GM23338 (cell line): ENCODE results near the gene OTUD7B. TPM values are rescaled to one million over a fixed set of nuclear protein-coding genes. Genes with fewer than 3 reads are reported as not detected.

ENCODE experiments used
- ATAC-seq: fragments of 200-7000 bp; cut with Tn5 transposase; 3 replicates; pipeline ENCODE4 v1.9.1; 2020
- DNase-seq: peaks from one replicate; pipeline ENCODE4 v3.0.0-alpha.2; 2015; ENCODE audit warnings: low spot score
- H2AFZ ChIP-seq: fragments of 200-600 bp; sonication (generic); 2 replicates; pipeline ENCODE4 v1.8.0; 2016; ENCODE audit warnings: antibody characterized with exemption, mild to moderate bottlenecking, moderate library complexity
- H3F3A ChIP-seq: fragments of 200-600 bp; sonication (generic); replicated peaks from 2 replicates; pipeline ENCODE4 v1.8.0; 2017; ENCODE audit warnings: antibody characterized with exemption, mixed run types, low read depth
- H3K27ac ChIP-seq: fragments of 200-600 bp; sonication (generic); 2 replicates; pipeline ENCODE4 v1.6.1; 2016; ENCODE audit warnings: low read depth
- H3K27me3 ChIP-seq: fragments of 200-600 bp; sonication (generic); 2 replicates; pipeline ENCODE4 v1.8.0; 2016; ENCODE audit warnings: mild to moderate bottlenecking, mixed run types, moderate library complexity; ENCODE audit not compliant: insufficient read depth
- H3K36me3 ChIP-seq: fragments of 200-600 bp; sonication (generic); 2 replicates; pipeline ENCODE4 v1.8.0; 2016; ENCODE audit warnings: mild to moderate bottlenecking; ENCODE audit not compliant: insufficient read depth
- H3K4me1 ChIP-seq: fragments of 200-600 bp; sonication (generic); 2 replicates; pipeline ENCODE4 v1.8.0; 2016; ENCODE audit warnings: mild to moderate bottlenecking, moderate library complexity; ENCODE audit not compliant: insufficient read depth
- H3K4me2 ChIP-seq: fragments of 200-600 bp; sonication (generic); 2 replicates; pipeline ENCODE4 v1.7.1; 2017; ENCODE audit warnings: mixed run types
- H3K4me3 ChIP-seq: fragments of 200-600 bp; sonication (generic); 2 replicates; pipeline ENCODE4 v1.6.1; 2016; ENCODE audit warnings: mixed run types
- H3K79me2 ChIP-seq: fragments of 200-600 bp; sonication (generic); replicated peaks from 2 replicates; pipeline ENCODE4 v1.8.0; 2017; ENCODE audit warnings: mild to moderate bottlenecking; ENCODE audit not compliant: insufficient read depth
- H3K9me2 ChIP-seq: fragments of 200-600 bp; sonication (generic); 2 replicates; pipeline ENCODE4 v1.8.0; 2017; ENCODE audit not compliant: insufficient read depth
- H4K20me1 ChIP-seq: fragments of 200-600 bp; sonication (generic); replicated peaks from 2 replicates; pipeline ENCODE4 v1.8.0; 2017; ENCODE audit warnings: mild to moderate bottlenecking; ENCODE audit not compliant: insufficient read depth
- H3K27ac Mint-ChIP-seq: 2 replicates; pipeline ENCODE4 v1.8.0; 2020; ENCODE audit warnings: inconsistent platforms, mild to moderate bottlenecking, moderate library complexity, mixed read lengths
- H3K27me3 Mint-ChIP-seq: 3 replicates; pipeline ENCODE4 v1.8.0; 2022; ENCODE audit warnings: low read depth, mild to moderate bottlenecking, moderate library complexity, mixed read lengths, inconsistent platforms; ENCODE audit not compliant: insufficient read depth, poor library complexity
- H3K36me3 Mint-ChIP-seq: 3 replicates; pipeline ENCODE4 v1.8.0; 2021; ENCODE audit warnings: low read depth, mild to moderate bottlenecking, inconsistent platforms, moderate library complexity, mixed read lengths
- H3K4me1 Mint-ChIP-seq: 3 replicates; pipeline ENCODE4 v1.8.0; 2020; ENCODE audit warnings: mild to moderate bottlenecking, inconsistent platforms, mixed read lengths
- H3K4me3 Mint-ChIP-seq: 3 replicates; pipeline ENCODE4 v1.8.0; 2021; ENCODE audit warnings: moderate library complexity, mild to moderate bottlenecking, inconsistent platforms, mixed read lengths
- H3K9me3 Mint-ChIP-seq: 3 replicates; pipeline ENCODE4 v1.8.0; 2020; ENCODE audit warnings: moderate library complexity, mild to moderate bottlenecking, inconsistent platforms, mixed read lengths
- CREB1 ChIP-seq: fragments of 250-450 bp; sonication (Bioruptor Pico); IDR thresholded peaks from 2 replicates; pipeline ENCODE4 v1.5.0; 2020; ENCODE audit warnings: low read depth, mild to moderate bottlenecking, moderate library complexity
- ETS1 ChIP-seq: IDR thresholded peaks from 2 replicates; pipeline ENCODE4 v1.6.1; 2016; ENCODE audit warnings: antibody characterized with exemption
- EZH2 ChIP-seq: fragments of 200-600 bp; sonication (generic); IDR thresholded peaks from one replicate; pipeline ENCODE4 v1.8.0; 2017; ENCODE audit warnings: antibody characterized with exemption, mild to moderate bottlenecking, low read depth; ENCODE audit not compliant: unreplicated experiment
- EZH2phosphoT487 ChIP-seq: fragments of 200-600 bp; sonication (generic); IDR thresholded peaks from one replicate; pipeline ENCODE4 v1.8.1; 2018; ENCODE audit warnings: antibody characterized with exemption; ENCODE audit not compliant: unreplicated experiment
- JUNB ChIP-seq: IDR thresholded peaks from one replicate; pipeline ENCODE4 v1.6.1; 2016; ENCODE audit warnings: antibody characterized with exemption; ENCODE audit not compliant: unreplicated experiment
- REST ChIP-seq: IDR thresholded peaks from one replicate; pipeline ENCODE4 v1.6.1; 2018; ENCODE audit warnings: antibody characterized with exemption; ENCODE audit not compliant: unreplicated experiment
- ZNF114 ChIP-seq: fragments of 250-450 bp; sonication (Bioruptor Pico); IDR thresholded peaks from 2 replicates; pipeline ENCODE4 v1.5.0; 2020; ENCODE audit warnings: mild to moderate bottlenecking, moderate library complexity
- polyA plus RNA-seq: library from polyadenylated mRNA; unstranded; fragments of >200 nt; fragmentation: Nextera tagmentation; extraction: Ambion mirVana; gene quantifications from 2 replicates; pipeline ENCODE4 v1.2.1, GENCODE V29; 2016
- total RNA-seq: library from RNA; depleted of rRNA; stranded (reverse); fragments of >200 nt; shearing (Covaris generic); gene quantifications from 2 replicates; pipeline ENCODE4 v1.2.3, GENCODE V29; 2014

OTUD7B gene
- total and polyA plus RNA-seq, 2 experiments from 2014 or later, result 3.7 to 9.9 TPM

GRCh38 chr1:149936170-149936991 is 74.1 kb downstream of the OTUD7B start, which contains the start of gene MTMR11:
TSS of gene MTMR11 (minus strand) at chr1:149936879. CDS start at chr1:149936647, 232 bp downstream.
- H3K9me3 Mint-ChIP-seq, result no peaks in the 10 kb centered on the region
- H3K4me1 Mint-ChIP-seq, result peaks cover 48% of the 10 kb centered on the region
- no peaks in the 10 kb centered on the region for H3K36me3 Mint-ChIP-seq
- Histone ChIP-seq H3K4me3 (peak within 1 kb of the TSS; percentile 64), H3K79me2 (no peaks in the 10 kb centered on the region), H3K27ac (peak within 1 kb of the TSS; percentile 35; the same call in 1 of the 2 replicates), H3K4me2 (peak within 1 kb of the TSS; percentile 79), H3K36me3 (no peaks in the 10 kb centered on the region), H3F3A (peaks cover 9% of the 10 kb centered on the region; the same call in 1 of the 2 replicates), H3K4me1 (peaks cover 49% of the 10 kb centered on the region), H3K27me3 (no peaks in the 10 kb centered on the region), H2AFZ (peak within 1 kb of the TSS; percentile 64), H4K20me1 (no peaks in the 10 kb centered on the region), H3K9me2 (no peaks in the 10 kb centered on the region)
- TF ChIP-seq EZH2phosphoT487, result no peak
- TF ChIP-seq CREB1 (CRISPR knock-in tag), result no peak
- no peak for TF ChIP-seq ETS1
- no peak for TF ChIP-seq ZNF114 (CRISPR knock-in tag)
- TF ChIP-seq EZH2, result no peak
- H3K4me3 Mint-ChIP-seq, result peak within 1 kb of the TSS; percentile 65
- peaks cover 13% of the 10 kb centered on the region for H3K27me3 Mint-ChIP-seq
- DNase-seq (peak; percentile 62), ATAC-seq (peak; percentile 55)
- peak within 1 kb of the TSS; percentile 64 for H3K27ac Mint-ChIP-seq

DNA sequence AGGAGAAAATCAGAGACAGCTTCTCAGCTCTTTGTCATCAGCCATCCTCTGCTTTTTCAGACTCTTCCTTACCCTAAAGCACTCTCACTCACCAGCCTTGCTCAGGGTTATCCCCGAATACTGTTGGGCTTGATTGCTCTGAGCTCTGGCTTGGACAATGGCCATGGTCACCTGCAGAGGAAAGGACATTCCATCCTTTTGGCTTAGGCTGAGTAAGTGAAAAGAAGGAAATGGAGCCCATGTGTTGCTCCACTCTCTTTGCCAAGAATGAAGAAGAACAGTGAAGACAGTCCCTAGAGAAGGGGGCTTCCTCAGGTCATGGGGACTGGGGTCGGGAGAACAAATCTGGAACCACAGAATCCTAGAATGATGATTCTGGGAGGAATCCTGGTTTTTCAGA is 76.2 kb downstream of the OTUD7B start:
- H3K27ac Mint-ChIP-seq, result no peak overlapping the region
- H3K4me1 Mint-ChIP-seq, result peaks cover 33% of the 10 kb centered on the region
- Histone ChIP-seq H2AFZ (no peak overlapping the region), H3K9me2 (no peaks in the 10 kb centered on the region), H3K4me2 (no peak overlapping the region), H3K4me3 (no peak overlapping the region), H3K4me1 (peaks cover 32% of the 10 kb centered on the region), H3K36me3 (no peaks in the 10 kb centered on the region), H3K27me3 (no peaks in the 10 kb centered on the region), H3K27ac (no peak overlapping the region), H3F3A (peaks cover 3% of the 10 kb centered on the region; the same call in 1 of the 2 replicates), H3K79me2 (no peaks in the 10 kb centered on the region), H4K20me1 (no peaks in the 10 kb centered on the region)
- ATAC-seq (no peak), DNase-seq (no peak)
- no peaks in the 10 kb centered on the region for H3K9me3 Mint-ChIP-seq
- no peaks in the 10 kb centered on the region for H3K36me3 Mint-ChIP-seq
- H3K27me3 Mint-ChIP-seq, result peaks cover 10% of the 10 kb centered on the region
- H3K4me3 Mint-ChIP-seq, result no peak overlapping the region
- TF ChIP-seq REST, result no peak
- TF ChIP-seq CREB1 (CRISPR knock-in tag), result no peak
- no peak for TF ChIP-seq JUNB
- no peak for TF ChIP-seq EZH2phosphoT487
- no peak for TF ChIP-seq ETS1
- TF ChIP-seq ZNF114 (CRISPR knock-in tag), result no peak
